ENCODE results near the gene ANKS1B.

GRCh38 chr12:98741196-98741555, 1243.6 kb downstream of the ANKS1B start:
- TF ChIP-seq ZNF274 (IDR thresholded peaks at IDR 0.05; ENCODE audit: low read depth, low read length): no peak
- TF ChIP-seq SUZ12 (IDR thresholded peaks at IDR 0.05; ENCODE audit: extremely low read depth, insufficient read depth, insufficient read length): no peak
